ENCODE measurements around the gene ABHD12.

The ABHD12 gene

DNA sequence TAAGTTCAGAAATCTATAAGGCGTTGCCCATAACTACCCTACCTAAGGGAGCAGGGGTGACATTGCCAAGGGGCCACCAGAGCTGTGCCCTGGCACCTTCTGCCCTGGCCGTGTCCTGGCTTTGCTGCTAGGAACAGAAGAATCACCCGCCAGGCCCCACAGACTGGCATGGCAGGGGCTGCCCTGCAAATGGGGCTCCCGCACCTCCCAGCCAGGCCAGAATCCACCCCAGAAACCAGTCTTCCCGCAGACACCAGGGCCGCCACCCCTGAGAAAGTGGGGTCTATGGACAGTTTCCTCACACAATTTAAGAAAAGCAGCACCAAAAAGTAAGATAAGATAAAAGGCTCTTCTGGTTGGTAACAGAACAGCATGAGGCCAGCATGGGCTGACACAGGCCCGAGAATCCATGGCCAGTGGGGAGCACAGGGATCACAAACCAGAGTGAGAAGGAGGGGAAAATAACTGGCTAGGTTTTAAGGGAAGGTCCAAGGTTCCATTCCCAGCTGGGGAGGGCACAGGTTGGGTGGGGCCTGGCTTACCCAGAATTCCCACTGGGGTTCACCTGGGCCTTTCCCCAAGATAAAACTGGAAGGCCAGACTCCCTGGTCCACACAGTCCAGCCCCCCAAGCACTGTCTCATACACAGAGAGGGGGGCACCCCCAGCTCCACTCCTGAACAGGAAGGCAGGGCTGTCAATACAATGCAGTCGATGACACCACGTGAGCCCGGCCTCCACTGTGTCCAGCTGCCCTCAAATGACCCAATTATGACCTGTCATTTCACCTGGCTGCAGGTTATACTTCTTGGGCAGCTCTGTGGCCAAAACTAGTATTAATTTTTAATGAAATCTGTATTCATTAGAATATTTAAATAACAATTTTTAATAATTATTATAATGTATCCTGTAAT, 83.4 kb downstream of the ABHD12 start:
- DNase-seq (ENCODE audit: low read depth in 2 of 2) = no peak

GRCh38 chr20:25304025-25304549, 86.5 kb downstream of the ABHD12 start:
- no peak for DNase-seq (ENCODE audit: low read depth in 2 of 2)

DNA sequence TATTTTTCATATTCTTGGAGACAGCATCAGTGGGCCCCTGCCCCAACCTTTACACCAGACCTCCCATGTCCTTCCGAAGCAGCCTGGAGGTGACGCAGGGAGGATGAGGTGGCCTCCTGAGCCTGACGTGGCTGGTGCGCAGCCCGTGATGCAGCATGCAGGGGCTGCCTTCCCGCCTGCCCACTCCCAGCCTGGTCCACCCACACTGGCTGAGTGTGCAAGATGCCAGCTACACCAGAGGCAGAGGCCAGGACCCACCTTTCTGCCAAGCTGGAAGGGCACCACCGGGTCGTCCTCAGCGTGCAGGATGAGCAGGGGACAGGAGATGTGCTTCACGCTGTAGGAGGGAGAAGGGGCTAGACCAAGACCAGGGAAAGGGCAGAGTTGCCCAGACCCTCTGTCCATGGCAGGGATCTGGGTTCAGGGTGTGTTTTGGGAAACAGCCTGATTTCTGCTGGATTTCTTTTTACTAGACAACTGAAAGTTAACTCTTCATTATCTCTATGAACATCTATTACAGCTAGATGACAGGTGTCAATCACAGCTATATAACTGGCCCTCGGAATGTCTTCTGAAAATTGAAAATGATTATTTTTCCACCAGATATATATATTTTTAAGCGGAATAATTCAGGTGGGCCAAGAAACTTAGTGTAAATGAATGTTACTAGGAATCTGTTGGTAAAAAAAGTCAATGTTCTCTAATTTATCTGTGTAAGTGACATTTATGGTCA, 87.2 kb downstream of the ABHD12 start:
- no peak for DNase-seq (ENCODE audit: low read depth in 2 of 2)

DNA sequence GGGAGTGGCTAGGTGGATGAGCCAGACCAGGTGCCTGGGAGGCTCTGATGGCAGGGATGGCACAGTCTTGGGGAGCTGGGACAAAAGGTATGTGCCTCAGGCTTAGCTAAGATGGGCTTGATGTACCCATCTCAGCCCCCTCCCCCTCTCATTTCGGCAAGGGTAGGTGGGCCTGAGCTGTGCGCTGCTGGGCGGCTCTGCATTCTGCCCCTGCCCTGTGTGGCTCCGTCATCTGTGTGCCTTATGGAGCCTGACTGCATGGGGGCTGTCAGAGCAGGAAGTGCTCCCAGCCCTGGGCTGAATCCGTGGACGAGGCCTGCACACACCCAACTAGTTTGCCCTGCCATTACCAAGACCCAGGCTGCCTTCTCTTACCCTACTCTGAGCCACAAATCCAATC, 88.0 kb downstream of the ABHD12 start:
- no peak for DNase-seq (ENCODE audit: low read depth in 2 of 2)

DNA sequence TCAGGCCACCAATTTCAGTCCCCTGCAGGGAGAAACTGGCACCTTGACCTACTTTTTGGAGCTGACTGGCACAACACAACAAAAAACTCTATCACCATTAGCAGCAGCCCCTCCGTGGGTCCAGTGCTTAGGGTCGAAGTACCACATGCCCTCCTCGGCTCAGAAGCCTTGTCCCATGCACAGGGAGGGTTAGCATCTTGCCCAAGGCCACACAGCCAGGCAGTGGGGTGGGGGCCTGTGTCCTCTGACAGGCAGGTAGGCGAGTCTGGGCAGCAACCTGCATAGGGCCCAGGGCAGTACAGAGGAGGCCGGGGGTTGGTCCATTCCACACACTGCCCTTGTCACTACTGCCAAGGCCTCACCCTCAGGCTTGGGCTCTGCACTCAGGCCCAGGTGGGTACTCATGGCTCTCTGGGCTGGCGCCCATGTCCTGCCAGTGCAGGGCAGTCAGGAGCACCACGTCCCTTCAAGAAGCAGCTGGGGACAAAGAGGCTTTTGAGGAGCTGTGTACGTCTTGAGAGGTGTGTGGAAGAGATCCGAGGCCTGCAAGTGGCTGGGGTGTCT, 89.2 kb downstream of the ABHD12 start:
- no peak for DNase-seq (ENCODE audit: low read depth in 2 of 2)

GRCh38 chr20:25300496-25301170, 90.0 kb downstream of the ABHD12 start:
- DNase-seq (ENCODE audit: low read depth in 2 of 2) = no peak

- no peak for DNase-seq (ENCODE audit: low read depth in 2 of 2)
Measured at GRCh38 chr20:25299806-25300205, 90.8 kb downstream of the ABHD12 start.

DNA sequence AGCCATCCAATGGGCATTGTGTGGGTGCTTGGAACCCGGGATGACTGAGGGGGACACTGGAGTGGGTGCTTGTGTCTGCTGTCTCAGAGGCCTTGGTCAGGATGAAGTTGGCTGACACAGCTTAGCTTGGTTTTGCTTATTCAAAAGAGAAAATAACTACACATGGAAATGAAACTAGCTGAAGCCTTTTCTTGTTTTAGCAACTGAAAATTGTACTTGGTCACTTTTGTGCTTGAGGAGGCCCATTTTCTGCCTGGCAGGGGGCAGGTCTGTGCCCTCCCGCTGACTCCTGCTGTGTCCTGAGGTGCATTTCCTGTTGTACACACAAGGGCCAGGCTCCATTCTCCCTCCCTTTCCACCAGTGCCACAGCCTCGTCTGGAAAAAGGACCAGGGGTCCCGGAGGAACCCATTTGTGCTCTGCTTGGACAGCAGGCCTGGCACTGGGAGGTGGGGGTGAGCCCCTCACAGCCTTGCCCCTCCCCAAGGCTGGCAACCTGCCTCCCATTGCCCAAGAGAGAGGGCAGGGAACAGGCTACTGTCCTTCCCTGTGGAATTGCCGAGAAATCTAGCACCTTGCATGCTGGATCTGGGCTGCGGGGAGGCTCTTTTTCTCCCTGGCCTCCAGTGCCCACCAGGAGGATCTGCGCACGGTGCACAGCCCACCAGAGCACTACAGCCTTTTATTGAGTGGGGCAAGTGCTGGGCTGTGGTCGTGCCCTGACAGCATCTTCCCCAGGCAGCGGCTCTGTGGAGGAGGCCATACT, 93.3 kb downstream of the ABHD12 start:
- no peak for DNase-seq (ENCODE audit: low read depth in 2 of 2)

DNA sequence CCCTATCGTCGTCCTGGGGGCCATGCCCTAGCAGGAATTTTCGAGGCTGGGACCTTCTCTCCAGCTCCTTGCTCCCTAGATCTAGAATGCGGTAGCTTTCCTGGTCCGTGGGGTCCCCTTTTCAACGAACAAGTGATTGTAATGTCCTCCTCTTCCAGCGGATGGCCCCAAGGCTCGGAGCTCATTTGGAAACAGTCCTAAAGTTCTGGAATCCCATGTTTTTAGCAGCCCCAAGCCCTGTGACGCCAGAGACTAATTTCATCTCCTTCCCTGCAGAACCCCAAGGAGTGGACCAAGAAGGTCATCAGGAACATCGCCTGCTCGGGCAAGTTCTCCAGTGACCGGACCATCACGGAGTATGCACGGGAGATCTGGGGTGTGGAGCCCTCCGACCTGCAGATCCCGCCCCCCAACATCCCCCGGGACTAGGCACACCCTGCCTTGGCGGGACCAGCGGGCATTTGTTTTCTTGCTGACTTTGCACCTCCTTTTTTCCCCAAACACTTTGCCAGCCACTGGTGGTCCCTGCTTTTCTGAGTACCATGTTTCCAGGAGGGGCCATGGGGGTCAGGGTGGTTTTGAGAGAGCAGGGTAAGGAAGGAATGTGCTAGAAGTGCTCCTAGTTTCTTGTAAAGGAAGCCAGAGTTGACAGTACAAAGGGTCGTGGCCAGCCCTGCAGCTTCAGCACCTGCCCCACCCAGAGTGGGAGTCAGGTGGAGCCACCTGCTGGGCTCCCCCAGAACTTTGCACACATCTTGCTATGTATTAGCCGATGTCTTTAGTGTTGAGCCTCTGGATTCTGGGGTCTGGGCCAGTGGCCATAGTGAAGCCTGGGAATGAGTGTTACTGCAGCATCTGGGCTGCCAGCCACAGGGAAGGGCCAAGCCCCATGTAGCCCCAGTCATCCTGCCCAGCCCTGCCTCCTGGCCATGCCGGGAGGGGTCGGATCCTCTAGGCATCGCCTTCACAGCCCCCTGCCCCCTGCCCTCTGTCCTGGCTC, 94.2 kb downstream of the ABHD12 start:
- DNase-seq (ENCODE audit: low read depth in 2 of 2) = no peak

GRCh38 chr20:25295386-25296093, 95.1 kb downstream of the ABHD12 start:
- DNase-seq (ENCODE audit: low read depth in 2 of 2) = no peak

DNA sequence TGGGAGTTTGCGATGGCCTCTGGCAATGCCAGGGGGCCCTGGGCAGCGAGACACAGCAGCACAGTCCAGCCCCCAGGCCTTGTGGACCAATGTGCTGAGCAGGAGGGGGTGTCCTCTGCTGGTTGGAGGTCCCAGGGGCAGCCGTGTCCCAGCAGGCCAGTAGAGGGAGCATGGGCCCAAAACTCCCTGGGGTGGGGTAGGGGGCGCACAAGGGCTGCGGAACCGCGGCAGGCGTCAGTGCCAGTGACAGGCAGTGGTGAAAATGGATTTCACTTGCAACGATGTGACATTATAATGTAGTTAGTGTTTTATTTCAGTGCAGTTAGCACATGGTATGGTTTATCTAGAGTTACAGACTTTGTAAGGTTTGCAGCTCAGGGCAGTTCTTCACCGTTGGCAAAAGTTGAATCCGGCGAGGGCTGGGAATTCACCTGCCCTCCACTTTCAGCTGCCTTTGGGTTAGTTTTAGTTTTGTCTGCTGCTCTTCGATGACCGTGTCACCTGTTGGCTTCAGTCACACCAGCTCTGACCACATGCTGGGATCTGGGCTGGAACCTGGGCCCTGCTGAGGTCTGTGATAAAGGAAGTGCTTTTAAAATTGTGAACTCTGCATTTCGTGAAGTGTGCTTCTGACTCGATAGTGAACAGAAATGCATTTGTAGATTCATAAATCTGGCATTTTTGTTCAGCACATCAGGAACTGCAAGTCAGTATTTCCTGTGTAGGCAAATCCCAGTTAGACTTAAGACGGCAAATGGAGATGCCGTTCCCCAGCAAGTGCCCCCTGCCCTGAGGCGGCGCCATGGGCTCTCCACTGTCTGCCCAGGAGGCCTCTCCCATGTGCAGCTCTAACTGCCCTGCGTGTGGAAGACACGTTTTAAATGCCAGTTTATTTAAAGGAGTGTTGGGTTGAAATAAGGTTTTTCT, 95.9 kb downstream of the ABHD12 start:
- DNase-seq (ENCODE audit: low read depth in 2 of 2) = peak in 1 of 2 experiments; percentile 13

DNA sequence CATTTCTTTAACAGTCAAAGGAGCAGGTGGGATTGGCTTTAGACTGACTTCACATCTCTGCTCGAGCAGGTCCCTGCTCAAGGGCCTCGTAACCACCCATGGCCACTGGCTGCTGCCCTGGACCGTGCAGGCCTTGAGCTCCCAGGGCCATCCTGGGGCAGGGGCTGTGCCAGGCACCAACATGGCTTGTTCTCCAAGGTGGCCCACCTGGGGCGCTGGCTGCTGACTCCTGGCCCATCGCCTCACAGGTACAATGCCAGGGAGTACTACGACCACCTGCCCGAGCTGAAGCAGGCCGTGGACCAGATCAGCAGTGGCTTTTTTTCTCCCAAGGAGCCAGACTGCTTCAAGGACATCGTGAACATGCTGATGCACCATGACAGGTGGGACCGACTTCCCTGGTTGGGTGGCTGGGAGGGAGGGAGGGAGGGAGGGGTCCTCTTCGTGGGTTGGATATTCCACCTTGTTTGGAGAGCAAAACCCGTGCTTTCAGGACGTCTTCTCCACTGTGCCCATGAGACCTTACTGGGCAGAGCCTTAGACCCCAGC, 96.7 kb downstream of the ABHD12 start:
- no peak for DNase-seq (ENCODE audit: low read depth in 2 of 2)

GRCh38 chr20:25293507-25293906, 97.1 kb downstream of the ABHD12 start:
- DNase-seq (ENCODE audit: low read depth in 2 of 2) = no peak

GRCh38 chr20:25292176-25292891, 98.3 kb downstream of the ABHD12 start:
- DNase-seq (ENCODE audit: low read depth in 2 of 2) = no peak

GRCh38 chr20:25291432-25292133, 99.1 kb downstream of the ABHD12 start:
- DNase-seq (ENCODE audit: low read depth in 2 of 2) = no peak

GRCh38 chr20:25290646-25291431, 99.8 kb downstream of the ABHD12 start:
- DNase-seq (ENCODE audit: low read depth in 2 of 2) = no peak

Data from fibroblast of skin of left quadriceps (primary cell).